GM19099 (cell line): ENCODE results near the gene SPATS2.

ENCODE experiments used
- POLR2A ChIP-seq: IDR thresholded peaks from 3 replicates; pipeline ENCODE4 v1.6.1; 2011; ENCODE audit warnings: low read depth; ENCODE audit not compliant: insufficient read length; ENCODE audit errors: extremely low read depth

The SPATS2 gene

DNA sequence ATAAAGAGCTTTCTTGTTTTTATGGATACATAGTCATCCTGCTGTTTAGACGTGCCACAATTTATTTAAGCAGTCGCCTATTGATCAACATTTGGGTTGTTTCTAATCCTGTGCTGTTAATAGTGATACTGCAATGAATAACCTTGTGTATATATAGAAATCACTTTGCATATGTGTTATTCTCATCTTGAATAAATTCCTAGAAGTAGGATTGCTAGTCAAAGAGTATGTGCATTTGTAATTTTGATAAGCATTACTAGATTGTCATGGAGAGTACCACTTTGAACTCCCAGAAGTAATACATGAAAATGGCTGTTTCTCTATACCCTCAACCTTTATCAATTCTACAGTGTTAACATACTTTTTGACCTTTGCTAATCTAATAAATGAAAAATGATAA, 126.6 kb downstream of the SPATS2 start:
- TF ChIP-seq POLR2A, result no peak

DNA sequence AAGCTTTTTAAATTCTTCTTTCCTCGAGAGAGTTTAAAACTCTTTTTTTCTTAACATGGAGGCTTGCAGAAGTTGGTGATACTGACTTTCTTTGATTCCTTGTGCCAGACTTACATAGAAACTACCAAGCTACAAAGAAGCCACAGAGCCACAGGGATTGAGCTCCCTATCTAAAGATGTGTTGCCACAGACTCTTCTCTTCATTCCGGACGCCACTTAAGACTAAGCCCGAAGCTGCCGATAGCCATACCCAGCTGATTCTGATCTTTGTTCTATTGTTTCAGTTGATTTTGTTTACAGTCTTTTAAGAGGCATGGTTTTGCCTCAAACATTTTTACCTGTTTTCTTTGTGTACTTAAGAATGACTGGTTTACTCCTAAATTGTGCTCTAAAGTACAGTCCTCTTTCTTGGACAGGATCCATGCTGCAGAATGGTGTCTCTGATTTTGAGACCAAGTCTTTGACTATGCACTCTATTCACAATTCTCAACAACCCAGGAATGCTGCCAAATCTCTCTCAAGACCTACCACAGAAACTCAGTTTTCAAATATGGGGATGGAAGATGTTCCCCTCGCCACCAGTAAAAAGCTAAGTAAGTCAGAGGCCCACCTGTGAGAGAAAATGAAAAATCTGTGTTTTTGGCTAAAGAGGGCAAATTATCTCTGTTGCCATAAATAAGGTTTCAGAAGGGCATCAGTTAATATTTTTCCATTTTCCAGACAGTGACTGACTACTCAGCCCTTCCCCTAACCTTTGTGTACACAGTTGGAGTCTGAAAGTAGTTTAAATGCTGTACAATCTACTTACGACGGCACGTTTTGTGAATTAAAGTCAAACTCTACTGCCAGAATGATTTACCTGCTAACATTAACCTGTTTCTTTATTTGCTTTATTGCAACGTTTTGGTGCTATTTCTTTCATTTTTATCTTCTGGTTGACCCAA, 129.4 kb downstream of the SPATS2 start:
- no peak for TF ChIP-seq POLR2A

DNA sequence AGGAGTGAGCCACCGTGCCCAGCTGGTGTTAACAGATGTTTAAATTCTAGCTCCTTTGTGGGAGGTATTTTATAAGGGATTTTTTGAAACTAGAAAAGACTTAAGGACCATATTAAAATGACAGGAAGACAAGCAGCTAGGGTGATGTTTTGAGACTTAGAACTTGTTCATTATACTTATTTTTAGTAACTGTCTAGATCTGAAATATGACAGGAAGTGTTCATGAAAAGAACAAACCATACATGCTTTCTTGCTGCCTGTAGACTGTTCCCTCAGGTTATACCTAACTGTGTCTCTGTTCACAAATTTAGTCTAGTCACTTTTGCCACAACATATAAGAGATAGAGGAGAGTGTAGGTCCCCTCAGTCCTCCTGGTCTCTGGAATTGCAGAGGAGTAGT, 134.6 kb downstream of the SPATS2 start:
- TF ChIP-seq POLR2A, result no peak

DNA sequence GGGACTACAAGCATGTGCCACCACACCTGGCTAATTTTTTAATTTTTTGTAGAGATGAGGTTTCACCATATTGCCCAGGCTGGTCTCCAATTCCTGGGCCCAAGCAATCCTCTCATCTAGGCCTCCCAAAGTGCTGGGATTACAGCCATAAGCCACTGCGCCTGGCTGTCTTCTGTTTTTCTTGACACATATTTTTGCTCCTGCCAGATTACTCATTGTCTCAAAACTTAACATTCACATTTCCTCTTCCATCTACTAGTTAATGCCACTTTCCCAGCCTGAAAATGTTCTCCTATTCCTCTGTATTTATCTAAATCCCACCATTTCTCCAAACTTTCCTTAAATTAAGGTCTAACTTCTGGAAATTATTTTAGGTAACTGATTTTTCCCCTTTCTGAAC, 135.3 kb downstream of the SPATS2 start:
- no peak for TF ChIP-seq POLR2A

DNA sequence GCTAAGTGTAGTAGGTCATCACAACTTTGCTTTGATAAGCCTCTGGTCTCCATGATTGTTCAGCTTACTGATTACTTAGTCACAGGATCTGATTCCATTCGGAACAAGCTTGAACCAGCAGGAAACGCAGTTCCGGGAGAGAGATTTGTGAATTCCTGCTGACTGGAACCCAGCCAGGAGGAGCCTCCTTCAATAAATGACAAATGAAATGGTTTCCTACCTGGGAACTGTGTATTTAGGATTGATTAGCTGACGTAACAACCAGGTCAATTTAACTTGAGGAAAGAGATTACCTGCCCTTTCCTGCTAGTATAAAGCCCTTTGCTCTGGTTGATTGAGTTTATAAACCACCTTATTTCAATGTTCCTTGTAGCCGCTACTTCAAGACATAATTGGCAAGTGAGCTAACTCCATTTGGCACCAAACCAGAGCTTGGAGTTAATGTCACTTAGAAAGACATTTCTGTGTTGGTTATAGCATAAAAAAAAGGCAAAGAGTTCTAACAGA, 136.5 kb downstream of the SPATS2 start:
- TF ChIP-seq POLR2A, result no peak

DNA sequence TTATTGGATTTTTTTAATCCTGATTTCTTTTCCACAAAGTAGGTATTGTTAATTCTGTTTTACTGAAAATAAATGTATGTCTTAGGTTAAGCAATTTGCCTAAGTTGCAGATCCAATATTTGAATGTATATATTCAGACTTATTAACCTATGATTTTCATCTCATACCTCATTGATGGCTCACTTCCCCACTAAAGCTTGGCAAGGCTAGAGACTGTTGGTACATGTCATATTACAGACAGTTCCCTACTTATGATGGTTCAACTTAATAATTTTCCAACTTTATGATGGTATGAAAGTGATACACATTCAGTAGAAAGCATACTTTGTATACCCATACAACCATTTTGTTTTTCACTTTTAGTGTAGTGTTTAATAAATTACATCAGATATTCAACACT, 138.4 kb downstream of the SPATS2 start:
- no peak for TF ChIP-seq POLR2A

DNA sequence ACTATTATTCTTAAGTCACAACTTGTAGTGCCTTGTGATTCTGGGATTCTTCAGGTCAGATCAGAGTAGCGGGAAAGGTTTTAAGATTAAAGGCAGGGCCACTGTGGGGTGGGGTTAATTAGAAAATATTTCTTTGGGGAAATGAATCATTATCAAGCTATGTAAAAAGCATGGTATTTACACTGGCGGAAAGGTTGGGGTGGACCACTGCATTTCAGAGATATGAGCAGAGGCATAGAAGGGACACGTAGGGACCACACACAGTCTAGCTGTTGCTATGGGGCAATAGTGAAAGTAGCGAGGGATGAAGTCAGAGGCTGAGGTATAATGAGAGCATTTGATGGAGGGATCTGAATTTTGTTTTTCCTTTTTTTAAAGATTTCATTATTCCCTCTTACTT, 139.9 kb downstream of the SPATS2 start:
- no peak for TF ChIP-seq POLR2A

DNA sequence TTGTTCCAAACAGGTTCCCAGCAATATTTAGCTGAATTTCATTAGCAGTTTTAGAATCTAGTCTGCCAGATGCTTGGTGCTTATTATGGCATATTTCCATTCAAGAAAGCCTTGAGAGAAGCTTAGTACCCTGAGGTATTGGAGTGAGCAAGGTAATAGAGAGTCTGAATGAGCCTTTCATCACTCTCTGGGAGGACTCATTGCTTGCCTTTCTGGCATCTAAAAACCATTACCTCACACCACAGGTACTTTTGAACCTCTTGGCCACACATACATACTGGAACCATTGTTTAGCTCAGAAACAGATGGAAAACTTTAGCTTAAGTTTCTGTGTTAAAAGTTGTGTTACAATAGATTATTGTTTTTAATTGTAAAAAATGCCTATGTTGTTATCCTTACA, 144.1 kb downstream of the SPATS2 start:
- TF ChIP-seq POLR2A, result no peak

DNA sequence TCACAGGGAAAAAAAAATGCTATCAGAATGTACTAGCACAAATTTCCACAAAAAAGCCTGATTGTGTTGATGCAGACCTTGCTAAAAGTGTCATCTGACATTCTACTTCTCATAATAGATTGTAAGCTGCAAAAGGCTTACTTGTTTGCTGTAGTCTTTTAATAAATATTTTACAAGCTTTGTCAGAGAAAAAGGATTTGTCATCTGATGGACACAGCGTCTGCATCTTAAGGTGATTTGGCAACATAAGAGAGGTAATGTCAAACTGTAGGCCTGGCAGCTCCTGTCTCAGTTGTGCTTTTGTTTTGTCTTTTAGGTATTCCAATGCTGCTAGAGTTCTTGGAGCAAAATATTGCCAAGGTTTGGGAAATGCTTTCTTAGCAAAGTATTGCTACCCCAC, 145.3 kb downstream of the SPATS2 start:
- TF ChIP-seq POLR2A, result no peak

DNA sequence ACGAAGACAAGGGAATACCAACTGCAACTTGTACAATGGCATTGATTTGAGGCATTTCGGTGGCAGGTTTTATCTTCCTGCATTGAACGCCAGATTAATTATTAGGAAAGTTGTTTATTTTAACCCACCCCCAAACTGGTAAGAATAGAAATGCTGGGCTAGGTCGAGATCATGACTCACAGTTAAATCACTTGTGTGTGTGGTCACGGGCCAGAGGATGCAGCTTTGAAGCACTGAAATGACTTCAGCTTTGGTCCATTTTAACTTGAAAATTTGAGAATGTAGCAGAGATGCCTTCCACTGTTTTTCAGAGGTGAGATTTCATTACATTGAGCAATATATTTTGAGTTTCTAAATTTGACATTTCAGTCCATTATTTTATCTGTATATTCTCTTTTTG, 148.0 kb downstream of the SPATS2 start:
- TF ChIP-seq POLR2A, result no peak

DNA sequence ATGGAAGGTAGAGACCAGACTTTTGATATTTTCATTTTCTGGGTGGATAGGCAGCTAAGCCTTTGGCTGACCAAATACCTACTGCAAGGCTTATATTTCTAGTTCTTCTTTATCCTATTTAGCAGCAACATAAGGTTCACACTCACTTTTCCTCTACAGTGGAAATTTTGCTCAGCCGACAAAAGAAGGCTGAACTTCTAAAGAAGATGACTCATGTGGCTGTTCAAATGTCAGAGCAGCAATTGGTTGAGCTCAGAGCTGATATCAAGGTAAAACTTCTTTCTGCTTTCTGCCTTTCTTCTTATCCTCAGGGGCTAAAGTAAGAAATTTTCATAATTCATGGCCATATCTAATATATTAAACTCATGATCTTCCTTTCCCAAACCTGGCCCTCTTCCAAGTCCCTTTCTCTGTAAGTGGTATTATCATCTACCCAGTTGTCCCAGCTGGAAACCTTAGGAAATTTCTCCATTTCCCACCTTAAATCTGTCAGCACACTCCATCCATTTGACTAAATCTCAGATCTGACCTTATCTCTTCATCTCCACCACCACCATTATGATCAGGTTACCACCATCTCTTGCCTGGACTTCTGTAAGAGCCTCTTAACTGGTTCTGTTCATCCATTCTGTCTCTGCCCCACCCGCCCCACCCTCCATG, 151.8 kb downstream of the SPATS2 start:
- no peak for TF ChIP-seq POLR2A

DNA sequence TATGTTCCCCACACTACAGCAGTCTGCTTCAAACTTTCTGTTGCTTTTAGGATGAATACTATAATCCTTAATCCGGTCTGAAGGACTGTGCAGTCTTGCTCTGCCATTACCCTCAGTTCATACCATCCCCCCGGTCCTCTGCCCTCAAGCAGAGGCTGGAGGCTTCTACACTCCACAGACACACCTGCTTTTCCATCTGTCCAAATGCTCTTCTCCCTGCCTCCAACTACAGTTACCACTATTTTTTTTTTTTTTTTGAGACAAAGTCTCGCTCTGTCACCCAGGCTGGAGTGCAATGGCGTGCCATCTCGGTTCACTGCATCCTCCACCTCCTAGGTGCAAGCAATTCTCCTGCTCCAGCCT, 152.3 kb downstream of the SPATS2 start:
- TF ChIP-seq POLR2A, result no peak

DNA sequence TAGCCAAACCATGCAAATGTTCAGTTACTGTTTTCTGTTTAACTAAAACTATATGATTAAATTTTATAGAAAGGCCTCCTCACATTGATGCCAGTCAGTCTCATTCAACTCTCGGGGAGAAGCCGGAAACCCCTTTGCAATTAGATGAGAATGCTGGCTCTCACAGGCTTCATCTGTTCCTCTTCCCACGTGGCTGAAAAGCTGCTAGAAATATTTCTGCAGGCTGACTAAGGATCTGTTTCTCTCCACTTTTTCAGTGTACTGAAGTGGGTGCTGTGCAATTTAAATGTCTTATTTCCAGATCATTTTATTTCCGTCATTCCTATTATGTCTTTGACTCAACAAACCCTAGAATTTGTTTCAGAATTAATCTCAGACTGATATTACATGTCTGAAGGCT, 154.1 kb downstream of the SPATS2 start:
- no peak for TF ChIP-seq POLR2A

DNA sequence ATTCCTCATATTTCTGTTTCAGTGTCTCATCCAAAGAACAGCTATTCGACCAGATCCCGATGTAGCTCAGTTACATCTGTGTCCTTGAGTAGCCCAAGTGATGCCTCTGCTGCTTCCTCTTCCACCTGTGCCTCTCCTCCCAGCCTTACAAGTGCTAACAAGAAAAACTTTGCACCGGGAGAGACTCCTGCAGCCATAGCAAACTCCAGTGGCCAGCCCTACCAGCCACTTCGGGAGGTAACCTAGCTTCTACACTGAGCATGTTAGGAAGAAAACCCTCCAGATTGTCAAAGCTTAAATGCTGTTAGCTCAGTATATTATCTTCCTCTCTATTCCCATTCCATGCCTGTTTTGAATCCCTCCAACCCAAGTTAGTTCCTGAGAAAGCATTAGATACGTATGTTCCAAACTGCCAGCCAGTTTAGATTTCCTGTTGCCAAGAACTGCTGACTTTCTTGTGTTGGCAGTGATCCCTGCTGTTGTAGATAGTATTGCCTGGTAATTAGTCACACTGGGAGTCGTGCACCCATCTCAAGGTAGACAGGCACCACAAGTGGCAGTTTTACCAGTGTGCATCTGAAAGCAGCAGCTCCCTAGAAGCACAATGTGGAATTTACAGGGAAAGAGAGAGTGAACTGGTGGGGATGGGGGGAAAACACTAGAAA, 157.5 kb downstream of the SPATS2 start:
- TF ChIP-seq POLR2A, result no peak

DNA sequence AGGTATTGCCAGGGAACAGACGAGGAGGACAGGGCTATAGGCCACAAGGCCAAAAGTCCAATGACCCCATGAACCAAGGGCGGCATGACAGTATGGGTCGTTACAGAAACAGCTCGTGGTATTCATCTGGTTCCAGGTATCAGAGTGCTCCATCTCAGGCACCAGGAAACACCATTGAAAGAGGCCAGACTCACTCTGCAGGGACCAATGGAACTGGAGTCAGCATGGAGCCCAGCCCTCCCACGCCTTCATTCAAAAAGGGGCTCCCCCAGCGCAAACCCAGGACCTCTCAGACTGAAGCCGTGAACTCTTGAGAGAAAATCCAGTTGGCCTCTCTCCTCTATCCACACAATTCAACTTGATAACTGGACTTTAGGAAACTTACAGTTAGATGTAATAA, 158.7 kb downstream of the SPATS2 start:
- no peak for TF ChIP-seq POLR2A
